Smooth muscle cell (in vitro differentiated cells): ENCODE measurements around the gene SENP7. TPM values are rescaled to one million over a fixed set of nuclear protein-coding genes. Genes with fewer than 3 reads are reported as not detected.

Experiments used
- DNase-seq: peaks from one replicate; lab custom pipeline; 2025; ENCODE audit not compliant: unreplicated experiment; lab: John Stamatoyannopoulos, UW
- H2AFZ ChIP-seq: fragments of 200-600 bp; sonication (generic); 2 replicates; pipeline ENCODE4 v1.6.0; 2016; ENCODE audit warnings: antibody characterized with exemption, low read depth, mild to moderate bottlenecking
- H3F3A ChIP-seq: fragments of 200-600 bp; sonication (generic); 2 replicates; pipeline ENCODE4 v1.6.0; 2017; ENCODE audit warnings: antibody characterized with exemption, low read depth
- H3K27ac ChIP-seq: fragments of 200-600 bp; sonication (generic); 2 replicates; pipeline ENCODE4 v1.5.1; 2016; ENCODE audit warnings: low read depth, mild to moderate bottlenecking
- H3K27me3 ChIP-seq: fragments of 200-600 bp; sonication (generic); 2 replicates; pipeline ENCODE4 v1.6.1; 2016; ENCODE audit warnings: low read depth, mild to moderate bottlenecking
- H3K36me3 ChIP-seq: fragments of 200-600 bp; sonication (generic); 2 replicates; pipeline ENCODE4 v1.5.1; 2016; ENCODE audit warnings: low read depth
- H3K4me1 ChIP-seq: fragments of 200-600 bp; sonication (generic); 2 replicates; pipeline ENCODE4 v1.5.1; 2016; ENCODE audit warnings: low read depth
- H3K4me2 ChIP-seq: fragments of 200-600 bp; sonication (generic); 2 replicates; pipeline ENCODE4 v1.6.0; 2016; ENCODE audit warnings: mild to moderate bottlenecking
- H3K4me3 ChIP-seq: fragments of 200-600 bp; sonication (generic); 2 replicates; pipeline ENCODE4 v1.5.1; 2016; ENCODE audit warnings: mild to moderate bottlenecking
- H3K79me2 ChIP-seq: fragments of 200-600 bp; sonication (generic); 2 replicates; pipeline ENCODE4 v1.6.0; 2016; ENCODE audit warnings: low read depth, mild to moderate bottlenecking
- H3K9ac ChIP-seq: fragments of 200-600 bp; sonication (generic); 2 replicates; pipeline ENCODE4 v1.6.0; 2016; ENCODE audit warnings: low read depth
- H3K9me3 ChIP-seq: fragments of 200-600 bp; sonication (generic); replicated peaks from 2 replicates; pipeline ENCODE4 v1.5.1; 2016; ENCODE audit warnings: low read depth
- H4K20me1 ChIP-seq: fragments of 200-600 bp; sonication (generic); 2 replicates; pipeline ENCODE4 v1.6.0; 2016; ENCODE audit warnings: low read depth
- WGBS: methylation state at CpG from one replicate; pipeline ENCODE4 v1.1.7; 2016; ENCODE audit warnings: low lambda C conversion rate; 5-methylcytosine and 5-hydroxymethylcytosine counted together
- polyA plus RNA-seq: library from polyadenylated mRNA; unstranded; fragments of >200 nt; fragmentation: Nextera tagmentation; extraction: Ambion mirVana; gene quantifications from 2 replicates; pipeline ENCODE4 v1.2.1, GENCODE V29; 2016
- total RNA-seq: library from RNA; depleted of rRNA; stranded (reverse); fragments of >200 nt; gene quantifications from 2 replicates; pipeline ENCODE4 v1.2.3, GENCODE V29; 2014
- TF ChIP-seq, protein P1 (sequence below): fragments of 200-600 bp; sonication (generic); IDR thresholded peaks from 2 replicates; pipeline ENCODE4 v1.5.1; 2017; ENCODE audit warnings: borderline replicate concordance, mild to moderate bottlenecking, antibody characterized with exemption; ENCODE audit not compliant: insufficient read depth, poor library complexity, severe bottlenecking

SENP7 gene
- total and polyA plus RNA-seq, 2 experiments from 2014 or later = 6.6 to 37.1 TPM

DNA sequence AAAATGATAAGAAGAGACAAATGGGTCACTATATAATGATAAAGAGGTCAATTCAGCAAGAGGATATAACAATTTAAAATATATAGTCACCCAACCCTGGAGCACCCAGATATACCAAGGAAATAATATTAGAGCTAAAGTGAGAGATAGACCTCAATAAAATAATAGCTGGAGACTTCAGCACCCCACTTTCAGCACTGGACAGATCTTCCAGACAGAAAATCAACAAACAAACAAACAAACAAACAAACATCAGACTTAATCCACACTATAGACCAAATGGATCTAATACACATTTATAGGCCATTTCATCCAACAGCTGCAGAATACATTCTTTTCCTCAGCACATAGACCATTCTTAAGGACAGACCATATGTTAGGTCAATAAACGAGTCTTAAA, 79.4 kb downstream of the SENP7 start:
- no peaks in the 10 kb centered on the region for H3F3A ChIP-seq
- no peak overlapping the region for H3K27ac ChIP-seq
- TF ChIP-seq, protein P1, sequence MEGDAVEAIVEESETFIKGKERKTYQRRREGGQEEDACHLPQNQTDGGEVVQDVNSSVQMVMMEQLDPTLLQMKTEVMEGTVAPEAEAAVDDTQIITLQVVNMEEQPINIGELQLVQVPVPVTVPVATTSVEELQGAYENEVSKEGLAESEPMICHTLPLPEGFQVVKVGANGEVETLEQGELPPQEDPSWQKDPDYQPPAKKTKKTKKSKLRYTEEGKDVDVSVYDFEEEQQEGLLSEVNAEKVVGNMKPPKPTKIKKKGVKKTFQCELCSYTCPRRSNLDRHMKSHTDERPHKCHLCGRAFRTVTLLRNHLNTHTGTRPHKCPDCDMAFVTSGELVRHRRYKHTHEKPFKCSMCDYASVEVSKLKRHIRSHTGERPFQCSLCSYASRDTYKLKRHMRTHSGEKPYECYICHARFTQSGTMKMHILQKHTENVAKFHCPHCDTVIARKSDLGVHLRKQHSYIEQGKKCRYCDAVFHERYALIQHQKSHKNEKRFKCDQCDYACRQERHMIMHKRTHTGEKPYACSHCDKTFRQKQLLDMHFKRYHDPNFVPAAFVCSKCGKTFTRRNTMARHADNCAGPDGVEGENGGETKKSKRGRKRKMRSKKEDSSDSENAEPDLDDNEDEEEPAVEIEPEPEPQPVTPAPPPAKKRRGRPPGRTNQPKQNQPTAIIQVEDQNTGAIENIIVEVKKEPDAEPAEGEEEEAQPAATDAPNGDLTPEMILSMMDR = no peak
- H3K4me3 ChIP-seq = no peak overlapping the region
- H3K4me1 ChIP-seq = no peaks in the 10 kb centered on the region
- H2AFZ ChIP-seq = no peak overlapping the region
- no peaks in the 10 kb centered on the region for H3K27me3 ChIP-seq
- H3K36me3 ChIP-seq = no peaks in the 10 kb centered on the region
- 100% methylated on average over 1 of the region's 1 CpG for WGBS
- H4K20me1 ChIP-seq = peaks cover 3% of the 10 kb centered on the region
- no peak overlapping the region for H3K9ac ChIP-seq
- H3K4me2 ChIP-seq = no peak overlapping the region
- DNase-seq = no peak
- peaks cover 53% of the 10 kb centered on the region for H3K79me2 ChIP-seq
- peaks cover 3% of the 10 kb centered on the region for H3K9me3 ChIP-seq

DNA sequence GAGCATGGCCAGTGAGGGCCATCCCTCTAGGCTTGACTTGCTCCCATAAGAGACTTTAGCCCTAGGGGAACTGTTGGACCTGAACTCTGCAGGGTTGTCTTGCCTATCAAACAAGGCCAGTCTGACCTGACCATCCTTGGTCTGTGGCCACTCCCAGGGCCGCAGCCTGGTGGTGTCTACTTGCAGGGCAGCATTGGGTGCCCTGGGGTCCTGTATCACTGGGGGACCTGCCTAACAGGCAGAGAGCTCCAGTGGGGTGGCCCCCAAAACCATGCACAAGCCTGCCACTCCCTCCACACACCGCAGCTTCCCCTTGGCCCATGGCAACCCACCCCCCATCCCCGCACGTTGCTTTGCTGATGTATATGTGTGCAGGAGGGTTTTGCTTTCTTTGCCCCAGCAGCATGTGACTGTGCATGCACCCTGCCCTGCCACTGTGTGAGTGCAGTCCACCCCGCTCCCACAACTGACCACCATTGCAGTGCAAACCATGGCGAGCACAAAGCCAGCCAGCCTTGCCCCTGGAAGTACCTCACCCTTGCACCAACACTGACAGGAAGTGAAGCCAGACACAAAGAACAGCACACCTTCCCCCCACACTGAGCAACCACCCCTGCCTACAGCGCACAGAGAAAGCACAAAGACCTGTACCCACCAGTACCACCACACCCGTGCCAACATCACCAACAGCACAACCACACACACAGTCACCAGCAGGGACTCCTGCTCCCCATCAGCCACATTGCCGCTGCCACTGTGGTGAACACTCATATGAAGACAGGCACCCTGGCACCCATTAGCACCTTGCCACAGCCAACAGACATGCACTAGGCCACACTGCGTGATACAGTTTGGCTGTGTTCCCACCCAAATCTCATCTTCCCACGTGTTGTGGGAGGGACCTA, 88.8 kb downstream of the SENP7 start:
- H3K4me2 ChIP-seq = no peak overlapping the region
- H3K27ac ChIP-seq = no peak overlapping the region
- H3K9me3 ChIP-seq = no peaks in the 10 kb centered on the region
- H3K79me2 ChIP-seq = peaks cover 20% of the 10 kb centered on the region
- no peak overlapping the region for H3K9ac ChIP-seq
- H3K27me3 ChIP-seq = no peaks in the 10 kb centered on the region
- H4K20me1 ChIP-seq = peaks cover 18% of the 10 kb centered on the region
- no peaks in the 10 kb centered on the region for H3F3A ChIP-seq
- no peaks in the 10 kb centered on the region for H3K4me1 ChIP-seq
- DNase-seq = no peak
- no peaks in the 10 kb centered on the region for H3K36me3 ChIP-seq
- TF ChIP-seq, protein P1 = no peak
- 93% methylated on average over 11 of the region's 11 CpGs for WGBS
- H2AFZ ChIP-seq = no peak overlapping the region
- no peak overlapping the region for H3K4me3 ChIP-seq

DNA sequence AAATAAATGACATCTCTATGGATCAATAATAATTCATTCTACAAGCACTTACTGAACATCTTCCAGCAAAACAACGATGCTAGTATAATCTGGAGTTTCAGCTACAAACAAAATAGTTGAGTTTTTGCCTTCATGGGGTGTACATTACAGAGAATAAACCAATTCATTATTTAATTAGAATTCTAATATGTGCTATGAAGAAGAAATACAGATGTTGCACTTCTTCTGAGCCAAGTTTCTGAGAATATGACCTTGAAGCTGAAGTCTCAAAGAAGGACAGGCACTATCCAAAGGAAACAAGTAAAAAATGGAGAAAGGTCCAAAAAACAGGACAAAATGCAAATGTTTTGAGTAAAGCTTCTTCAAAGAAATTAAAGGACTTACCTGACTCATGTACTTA, 94.2 kb downstream of the SENP7 start:
- no peaks in the 10 kb centered on the region for H3K4me1 ChIP-seq
- H3F3A ChIP-seq = no peaks in the 10 kb centered on the region
- 98% methylated on average over 1 of the region's 1 CpG for WGBS
- H4K20me1 ChIP-seq = peaks cover 23% of the 10 kb centered on the region
- H3K9ac ChIP-seq = no peak overlapping the region
- H3K4me3 ChIP-seq = no peak overlapping the region
- no peaks in the 10 kb centered on the region for H3K36me3 ChIP-seq
- no peak overlapping the region for H3K4me2 ChIP-seq
- DNase-seq = no peak
- TF ChIP-seq, protein P1 = no peak
- no peaks in the 10 kb centered on the region for H3K27me3 ChIP-seq
- H3K27ac ChIP-seq = no peak overlapping the region
- no peak overlapping the region for H2AFZ ChIP-seq
- H3K79me2 ChIP-seq = peaks cover 7% of the 10 kb centered on the region
- H3K9me3 ChIP-seq = no peaks in the 10 kb centered on the region

DNA sequence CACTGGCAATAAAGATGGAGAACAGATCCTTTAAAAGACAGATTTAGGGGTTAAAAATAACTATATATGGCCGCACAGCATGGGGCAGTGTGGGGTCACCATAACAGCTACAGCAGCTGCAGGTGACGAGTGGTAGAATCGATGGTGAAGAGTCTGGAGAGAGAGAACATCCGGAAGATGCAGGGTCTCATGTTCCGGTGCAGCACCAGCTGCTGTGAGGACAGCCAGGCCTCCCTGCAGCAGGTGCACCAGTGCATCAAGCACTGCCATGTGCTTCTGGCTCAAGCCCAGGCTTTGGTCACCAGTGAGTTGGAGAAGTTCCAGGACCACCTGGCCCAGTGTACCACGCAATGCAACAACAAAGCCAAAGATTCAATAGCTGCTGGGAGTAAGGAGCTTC, 98.9 kb downstream of the SENP7 start:
- Histone ChIP-seq H3K9ac (no peak overlapping the region), H4K20me1 (peaks cover 4% of the 10 kb centered on the region), H3K4me2 (no peak overlapping the region), H2AFZ (no peak overlapping the region), H3K36me3 (no peaks in the 10 kb centered on the region), H3K4me3 (no peak overlapping the region), H3K79me2 (peaks cover 6% of the 10 kb centered on the region), H3K9me3 (no peaks in the 10 kb centered on the region), H3F3A (no peaks in the 10 kb centered on the region), H3K27ac (no peak overlapping the region), H3K27me3 (no peaks in the 10 kb centered on the region), H3K4me1 (no peaks in the 10 kb centered on the region)
- TF ChIP-seq, protein P1 = no peak
- WGBS = 92% methylated on average over 6 of the region's 6 CpGs
- no peak for DNase-seq
